RPMI7951 (cell line): Measurements from ENCODE around the gene TXNIP. TPM values are rescaled to one million over a fixed set of nuclear protein-coding genes. Genes with fewer than 3 reads are reported as not detected.
A peak's percentile ranks its signal among the peaks of the same experiment; 100 is the strongest.

Source experiments
- DNase-seq: peaks from one replicate; pipeline ENCODE4 v3.0.0-alpha.2; 2012; ENCODE audit warnings: low read depth
- total RNA-seq: library from RNA; depleted of rRNA; stranded (reverse); fragments of >200 nt; shearing (Covaris generic); gene quantifications from 2 replicates; pipeline ENCODE4 v1.2.3, GENCODE V29; 2014

Gene TXNIP
- total RNA-seq, 1 experiment from 2014 or later: 21.3 TPM

- peak; percentile 82 for DNase-seq
Measured at GRCh38 chr1:146012703-146013558, 16.6 kb upstream of the TXNIP start.

- no peak for DNase-seq
Measured at GRCh38 chr1:146010126-146010738, 13.9 kb upstream of the TXNIP start.

DNA sequence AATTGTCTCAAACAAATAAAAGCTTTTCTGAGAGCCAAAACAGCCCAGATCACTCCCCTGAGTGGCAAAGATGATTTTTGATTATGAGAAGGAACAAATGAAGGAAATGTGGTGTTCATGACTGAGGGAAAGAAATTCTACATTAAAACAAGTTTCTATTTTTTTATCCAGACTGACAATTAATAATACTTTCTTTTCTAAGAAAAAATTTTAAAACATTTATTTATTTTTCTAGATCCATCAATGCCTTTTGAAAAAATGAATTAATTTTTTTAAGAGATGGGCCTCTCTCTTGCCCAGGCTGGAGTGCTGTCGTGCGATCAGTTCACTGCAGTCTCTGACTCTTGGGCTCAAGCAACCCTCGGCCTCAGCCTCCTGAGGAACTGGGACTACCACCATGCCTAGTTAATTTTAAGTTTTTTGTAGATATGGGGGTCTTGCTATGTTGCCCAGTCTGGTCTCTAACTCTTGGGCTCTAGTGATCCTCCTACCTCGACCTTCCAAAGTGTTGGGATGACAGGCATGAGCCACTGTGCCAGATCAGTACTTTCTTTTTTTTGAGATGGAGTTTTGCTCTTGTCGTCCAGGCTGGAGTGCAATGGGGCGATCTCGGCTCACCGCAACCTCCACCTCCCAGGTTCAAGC lies 11.2 kb upstream of the TXNIP start:
- DNase-seq: no peak

GRCh38 chr1:146001709-146002108 lies 5.3 kb upstream of the TXNIP start:
- no peak for DNase-seq

DNA sequence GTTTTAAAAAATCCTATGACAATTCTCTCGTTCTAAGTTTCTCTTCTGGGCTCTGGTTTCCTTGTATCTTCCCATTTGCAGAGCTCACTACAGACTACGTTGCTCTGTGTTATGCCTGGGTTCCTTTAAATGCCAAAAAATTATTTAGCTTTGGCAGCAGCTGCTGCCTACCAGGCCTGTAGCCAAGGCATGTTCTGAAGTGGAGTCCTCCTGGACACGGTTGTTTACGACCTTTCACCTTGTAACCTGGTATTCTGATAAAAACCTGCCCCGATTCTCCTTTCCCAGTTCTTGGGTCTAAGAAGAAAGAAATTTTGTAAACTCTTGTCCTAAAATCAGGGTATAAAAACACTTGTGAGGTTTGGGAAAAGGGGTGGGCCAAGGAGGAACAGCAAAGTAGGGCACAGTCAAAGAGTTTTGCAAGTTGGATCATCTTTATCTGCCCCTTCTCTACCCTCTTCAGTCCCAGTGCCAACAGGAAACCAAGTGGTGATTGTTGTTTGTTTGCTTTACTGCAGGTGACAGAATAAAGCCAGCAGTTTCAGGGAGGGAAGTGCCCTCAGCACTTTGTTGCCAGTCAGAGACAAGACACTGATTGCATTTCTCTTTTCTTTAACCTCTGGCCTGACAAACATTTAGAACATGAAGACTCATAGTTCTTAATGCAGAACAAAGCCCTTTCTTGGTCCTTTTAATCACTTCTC lies 3.1 kb upstream of the TXNIP start:
- no peak for DNase-seq

GRCh38 chr1:145997718-145998023 lies 1.3 kb upstream of the TXNIP start:
- DNase-seq: no peak

GRCh38 chr1:145997016-145997717 lies 788 bp upstream of the TXNIP start:
- DNase-seq: no peak

DNA sequence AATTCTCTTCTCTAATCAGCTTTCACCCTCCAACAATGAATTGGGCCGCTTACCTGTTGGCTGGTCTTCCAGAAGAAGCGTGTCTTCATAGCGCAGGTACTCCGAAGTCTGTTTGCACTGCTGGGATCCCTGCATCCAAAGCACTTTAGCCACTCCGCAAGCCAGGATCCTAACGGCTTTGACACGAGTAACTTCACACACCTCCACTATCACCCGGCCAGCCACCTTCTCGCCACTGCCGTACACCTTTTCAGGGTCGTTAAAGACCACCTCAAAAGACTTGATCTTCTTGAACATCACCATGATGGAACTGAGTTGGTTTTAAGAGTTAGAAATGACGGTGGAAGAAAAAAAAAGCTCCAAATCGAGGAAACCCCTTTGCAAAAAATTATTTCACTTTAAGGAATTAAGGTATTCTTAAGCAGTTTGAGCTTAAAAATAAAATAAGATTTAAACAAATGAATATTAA lies 381 bp downstream of the TXNIP start:
- no peak for DNase-seq

- DNase-seq: no peak
Measured at GRCh38 chr1:145995148-145995881, 1.1 kb downstream of the TXNIP start.

GRCh38 chr1:145994391-145995120 lies 1.8 kb downstream of the TXNIP start:
- no peak for DNase-seq

DNA sequence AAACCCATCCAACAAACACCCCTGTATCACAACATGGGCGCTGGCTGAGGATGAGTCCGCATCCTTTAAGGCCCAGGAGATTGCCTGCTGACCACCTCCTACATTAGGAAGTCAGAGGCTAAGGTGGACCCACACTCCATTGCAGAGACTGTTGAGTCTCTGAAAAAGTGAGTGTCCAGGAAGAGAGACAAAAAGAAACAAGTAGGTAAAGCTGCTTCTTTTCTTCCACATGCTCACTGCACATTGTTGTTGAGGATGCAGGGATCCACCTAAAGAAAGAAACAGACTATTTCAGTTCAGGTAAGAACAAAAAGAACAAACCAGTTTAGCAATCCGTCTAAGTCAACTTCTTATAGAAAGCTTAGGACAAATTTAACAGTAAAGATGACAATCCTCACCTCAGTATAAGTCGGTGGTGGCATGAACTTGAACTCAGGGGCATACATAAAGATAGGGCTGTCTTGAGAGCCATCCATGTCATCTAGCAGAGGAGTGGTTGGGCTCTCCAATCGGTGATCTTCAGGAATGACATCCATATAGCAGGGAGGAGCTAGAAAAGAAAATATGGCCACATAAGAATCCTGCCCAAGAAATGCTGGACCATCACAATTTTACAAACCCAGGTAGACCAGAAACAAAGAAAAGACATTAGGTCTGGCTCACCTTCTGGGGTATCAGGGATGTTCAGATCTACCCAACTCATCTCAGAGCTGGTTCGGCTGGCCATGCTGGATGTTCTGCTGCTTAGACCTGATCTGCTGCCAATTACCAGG lies 2.6 kb downstream of the TXNIP start:
- DNase-seq: no peak

- DNase-seq: no peak
Measured at GRCh38 chr1:145992958-145993617, 3.3 kb downstream of the TXNIP start.

DNA sequence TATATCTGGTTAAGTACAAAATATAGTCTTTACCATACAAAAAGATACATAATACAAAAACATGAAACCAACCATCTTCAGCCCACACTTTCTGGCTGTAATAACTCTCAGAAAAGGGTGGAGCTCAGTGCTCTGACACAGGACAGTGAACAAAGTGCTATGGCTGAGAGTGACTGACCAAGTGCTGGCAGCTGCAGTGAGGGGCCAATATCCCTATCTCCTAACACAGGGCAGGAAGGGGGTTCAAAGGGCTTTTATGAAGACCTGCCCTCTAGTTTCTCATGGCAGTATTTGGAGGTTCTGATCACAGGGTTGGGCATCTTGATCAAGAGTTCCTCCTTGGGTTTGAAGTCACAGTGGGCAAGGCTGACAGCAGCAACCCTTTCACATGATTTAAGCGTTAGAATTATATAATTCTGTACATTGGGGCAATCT lies 3.9 kb downstream of the TXNIP start:
- no peak for DNase-seq

DNA sequence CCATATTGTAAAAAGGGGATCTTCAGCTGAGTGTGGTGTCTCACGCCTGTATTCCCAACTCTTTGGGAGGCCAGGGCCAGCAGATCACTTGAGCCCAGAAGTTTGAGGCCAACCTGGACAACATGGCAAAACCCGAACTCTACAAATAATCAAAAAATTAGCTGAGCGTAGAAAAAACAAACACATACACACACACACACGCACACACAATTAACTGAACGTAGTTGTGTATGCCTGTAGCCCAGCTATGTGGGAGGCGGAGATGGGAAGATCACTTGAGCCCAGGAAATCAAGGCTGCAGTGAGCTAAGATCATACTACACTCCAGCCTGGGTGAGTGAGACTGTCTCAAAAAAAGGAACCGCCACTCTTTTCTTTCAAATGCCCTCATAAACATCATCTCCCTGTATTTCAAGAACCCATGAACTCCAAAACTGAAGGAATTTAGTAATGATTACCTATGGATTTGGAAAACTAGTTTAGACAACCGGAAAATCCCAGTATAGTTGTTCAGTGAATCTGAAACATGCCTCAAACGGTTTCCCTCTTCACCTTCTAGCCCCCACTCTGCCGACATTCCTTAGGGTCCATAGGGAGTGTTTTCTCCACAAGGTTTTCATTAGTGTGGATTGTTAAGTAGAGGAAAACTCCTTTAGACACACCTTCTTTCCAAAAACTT lies 4.5 kb downstream of the TXNIP start:
- DNase-seq: no peak

DNA sequence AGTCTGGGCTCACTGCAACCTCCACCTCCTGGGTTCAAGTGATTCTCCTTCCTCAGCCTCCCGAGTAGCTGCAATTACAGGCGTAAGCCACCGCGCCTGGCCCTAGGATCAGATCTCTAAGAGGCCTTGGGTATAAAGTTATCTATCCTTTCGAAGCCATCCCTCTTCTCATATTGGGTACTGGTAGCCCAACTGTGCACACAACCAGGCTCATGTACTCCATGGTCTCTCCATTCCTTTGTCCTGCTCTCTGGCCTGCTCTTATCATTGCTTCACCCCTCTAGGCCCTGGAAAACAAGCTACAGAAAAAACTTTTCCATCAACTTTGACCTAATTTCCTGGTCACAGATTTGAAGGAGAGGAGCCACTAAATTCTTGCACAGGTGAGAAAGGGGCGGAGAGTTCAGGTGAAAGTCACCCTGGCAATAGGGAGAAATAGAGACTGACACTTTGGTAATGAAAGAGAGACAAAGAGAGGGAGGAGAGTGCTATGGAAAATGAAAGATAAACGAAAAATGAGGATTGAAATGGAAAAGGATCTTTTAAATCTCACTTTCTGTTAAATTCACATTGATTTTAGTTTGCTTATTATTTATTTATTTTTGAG lies 6.0 kb downstream of the TXNIP start:
- no peak for DNase-seq

- DNase-seq: no peak
Measured at GRCh38 chr1:145988773-145989172, 7.6 kb downstream of the TXNIP start.

DNA sequence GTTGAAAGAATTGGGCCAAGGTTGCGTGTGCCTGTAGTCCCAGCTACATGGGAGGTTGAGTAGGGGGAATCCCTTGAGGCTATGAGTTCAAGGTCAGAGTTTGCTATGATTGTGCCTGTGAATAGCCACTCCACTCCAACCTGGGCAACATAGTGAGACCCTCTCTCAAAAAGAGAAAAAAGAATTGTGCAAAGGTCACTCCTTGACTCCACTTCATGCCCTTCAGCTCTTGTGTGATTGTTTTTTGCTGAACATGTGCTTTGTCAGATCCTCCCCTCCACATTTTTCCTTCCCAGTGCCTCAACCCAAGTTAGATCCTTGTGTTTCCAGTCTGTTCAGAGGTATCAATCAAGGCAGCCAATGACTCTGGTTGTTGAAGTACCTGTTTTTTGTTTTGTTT lies 8.5 kb downstream of the TXNIP start:
- no peak for DNase-seq

DNA sequence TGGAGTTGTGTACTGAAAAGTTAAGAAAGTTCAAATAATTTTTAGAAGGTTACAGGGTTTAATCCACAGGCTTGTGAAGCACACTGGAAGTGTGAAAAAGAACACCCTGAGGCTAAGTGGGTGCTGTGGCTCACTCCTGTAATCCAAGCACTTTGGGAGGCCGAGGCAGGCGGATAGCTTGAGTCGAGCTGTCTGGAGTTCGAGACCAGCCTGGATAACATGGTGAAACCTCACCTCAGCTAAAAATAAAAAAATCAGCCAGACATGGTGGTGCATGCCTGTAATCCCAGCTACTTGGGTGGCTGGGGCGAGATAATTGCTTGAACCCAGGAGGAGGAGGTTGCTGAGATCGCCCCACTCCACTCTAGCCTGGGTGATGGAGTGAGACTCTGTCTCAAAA lies 9.8 kb downstream of the TXNIP start:
- no peak for DNase-seq
